GM12878 (cell line): ENCODE results near the gene GSTP1.
"Not testable (repeated sequence)": the region's sequence is repeated elsewhere in the genome, so short reads cannot be mapped to it uniquely, and the experiment has no call there.

ENCODE experiments used
- CTCF ChIP-seq, 3 experiments: IDR thresholded peaks in 2 of 3; conservative IDR thresholded peaks in 1 of 3; 2 replicates each; pipeline ENCODE4 v1.5.1; 2011; ENCODE audit warnings: low read depth in 3 of 3, low read length in 3 of 3, mild to moderate bottlenecking in 3 of 3, control low read depth in 2 of 3, moderate library complexity in 2 of 3, inconsistent platforms in 1 of 3, mixed read lengths in 1 of 3; ENCODE audit not compliant: control insufficient read depth in 2 of 3, insufficient read depth in 1 of 3; ENCODE audit errors: extremely low read depth in 1 of 3
- EGR1 ChIP-seq, 2 experiments: IDR thresholded peaks; 1 replicate in 1 of 2; 2 replicates in 1 of 2; pipeline ENCODE4 v1.6.1; 2011 to 2012; ENCODE audit warnings: low read depth in 2 of 2, low read length in 2 of 2, borderline replicate concordance in 1 of 2, mild to moderate bottlenecking in 1 of 2, moderate library complexity in 1 of 2
- HDAC2 ChIP-seq: fragments of 200-600 bp; sonication (generic); IDR thresholded peaks from 2 replicates; pipeline ENCODE4 v1.6.1; 2017
- MYC ChIP-seq: IDR thresholded peaks from 2 replicates; pipeline ENCODE4 v1.6.1; 2011; ENCODE audit warnings: mild to moderate bottlenecking, low read length, moderate library complexity, inconsistent platforms; ENCODE audit not compliant: insufficient read depth, insufficient replicate concordance, insufficient read length, severe bottlenecking
- PAX8 ChIP-seq: fragments of 450-650 bp; IDR thresholded peaks from 2 replicates; pipeline ENCODE4 v1.6.1; 2017; ENCODE audit warnings: mild to moderate bottlenecking, moderate library complexity
- POLR2A ChIP-seq: IDR thresholded peaks from 2 replicates; pipeline ENCODE4 v1.6.1; 2011; ENCODE audit warnings: low read depth, mild to moderate bottlenecking, low read length
- POLR2AphosphoS2 ChIP-seq: IDR thresholded peaks from 2 replicates; pipeline ENCODE4 v1.6.1; 2011; ENCODE audit warnings: low read depth, mild to moderate bottlenecking, low read length, improper control_type of control experiment, moderate library complexity

GRCh38 chr11:67622905-67623304 lies 39.3 kb downstream of the GSTP1 start:
- TF ChIP-seq CTCF (IDR thresholded peaks at IDR 0.05 in 2 of 3, conservative IDR thresholded peaks at IDR 0.05 in 1 of 3; ENCODE audit: control insufficient read depth in 2 of 3, extremely low read depth in 1 of 3, insufficient read depth in 1 of 3, low read depth in 3 of 3, low read length in 3 of 3); POLR2A; HDAC2; MYC; EGR1 (IDR thresholded peaks at IDR 0.05; ENCODE audit: borderline replicate concordance in 1 of 2, low read depth in 2 of 2, low read length in 2 of 2); PAX8; POLR2AphosphoS2: not testable (repeated sequence)
